Embryonic facial prominence (tissue), 1 donor: Measurements from ENCODE around the gene CCDC174.

Source experiments
- DNase-seq: peaks from one replicate; pipeline ENCODE4 v3.0.0-alpha.2; 2016; ENCODE audit errors: extremely low spot score

Gene CCDC174

DNA sequence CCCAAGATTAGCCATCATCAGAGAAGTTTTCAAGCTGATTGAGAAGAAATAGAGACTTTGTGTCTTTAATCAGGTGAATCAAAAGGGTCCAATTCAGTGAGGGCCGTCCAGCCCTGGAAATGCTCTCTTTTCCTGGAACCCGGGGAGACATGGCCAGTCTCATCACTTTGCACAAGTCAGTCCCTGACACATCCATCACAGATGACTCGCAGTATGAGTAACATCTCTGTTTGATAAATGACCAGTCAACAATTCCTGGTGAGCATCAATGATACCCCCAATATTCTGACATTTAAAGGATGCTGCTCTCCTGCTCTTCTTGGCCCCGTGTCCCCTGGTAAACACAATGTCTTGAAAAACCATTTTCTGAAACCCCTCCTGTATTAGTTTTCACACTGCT is 50.1 kb downstream of the CCDC174 start:
- DNase-seq: no peak

DNA sequence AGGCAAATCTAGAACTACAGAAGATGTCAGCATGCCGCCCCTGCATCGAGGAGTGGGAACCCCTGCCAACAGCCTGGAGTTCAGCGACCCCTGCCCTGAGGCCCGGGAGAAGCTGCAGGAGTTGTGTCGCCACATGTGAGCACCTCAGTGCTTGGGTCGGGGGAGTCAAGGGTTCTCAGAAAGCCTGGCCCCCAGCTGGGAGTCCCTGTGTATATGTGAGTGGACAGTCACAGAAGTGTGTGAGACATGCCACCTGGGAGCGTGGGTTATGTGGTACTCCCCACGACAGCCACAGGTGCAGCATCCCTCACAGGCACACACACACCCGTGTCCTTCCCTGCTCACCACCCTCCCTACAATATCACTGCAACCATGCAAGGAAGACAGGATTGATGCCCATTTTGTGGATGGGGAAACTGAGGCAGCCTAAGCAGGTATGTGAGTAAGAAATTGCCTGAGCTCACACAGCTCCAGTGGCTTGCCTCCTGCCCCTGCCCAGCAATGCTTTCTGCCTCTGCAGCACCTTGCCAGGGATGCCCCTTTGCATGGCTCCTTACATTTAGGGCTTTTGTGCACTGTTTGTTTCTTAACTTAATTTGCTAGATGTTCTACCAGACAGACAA is 51.7 kb downstream of the CCDC174 start:
- DNase-seq: no peak

DNA sequence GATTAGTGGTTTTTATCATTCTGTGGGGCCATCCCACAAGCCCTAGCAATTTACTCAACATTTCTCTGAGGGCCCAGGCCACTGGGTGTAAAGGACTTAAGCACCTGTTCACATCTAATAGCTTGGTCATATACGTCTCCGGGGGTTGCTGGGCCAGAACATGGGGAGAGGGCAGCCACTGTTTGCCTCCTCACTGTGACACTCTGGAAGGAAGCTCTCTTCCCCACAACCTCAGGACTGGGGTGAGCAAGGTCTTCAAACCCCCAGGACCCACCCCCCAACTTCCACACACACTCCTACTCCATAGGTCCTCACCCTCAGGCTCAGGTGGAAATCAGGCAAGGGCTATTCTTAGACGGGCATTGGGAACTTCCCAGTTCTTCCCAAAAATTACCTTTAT is 52.2 kb downstream of the CCDC174 start:
- DNase-seq: no peak

DNA sequence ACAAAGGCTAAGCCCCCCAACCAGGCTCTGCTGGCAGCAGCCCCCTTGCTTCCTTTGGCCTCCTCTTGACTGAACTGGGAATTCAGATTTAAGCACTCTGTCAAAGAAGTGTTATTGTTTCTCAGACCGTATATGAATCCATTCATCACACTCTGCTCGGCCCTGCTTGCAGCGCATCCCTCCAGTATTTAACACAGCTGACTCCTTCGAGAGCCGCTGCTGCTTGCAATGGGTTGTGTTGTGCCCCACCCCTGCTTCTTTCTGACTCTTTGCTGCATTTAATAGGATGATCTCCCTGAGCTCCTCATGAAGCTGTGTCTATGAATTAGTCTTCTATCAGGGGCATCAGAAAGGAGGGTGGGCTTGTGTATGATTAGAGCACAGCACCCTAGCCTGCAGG is 54.5 kb downstream of the CCDC174 start:
- no peak for DNase-seq

DNA sequence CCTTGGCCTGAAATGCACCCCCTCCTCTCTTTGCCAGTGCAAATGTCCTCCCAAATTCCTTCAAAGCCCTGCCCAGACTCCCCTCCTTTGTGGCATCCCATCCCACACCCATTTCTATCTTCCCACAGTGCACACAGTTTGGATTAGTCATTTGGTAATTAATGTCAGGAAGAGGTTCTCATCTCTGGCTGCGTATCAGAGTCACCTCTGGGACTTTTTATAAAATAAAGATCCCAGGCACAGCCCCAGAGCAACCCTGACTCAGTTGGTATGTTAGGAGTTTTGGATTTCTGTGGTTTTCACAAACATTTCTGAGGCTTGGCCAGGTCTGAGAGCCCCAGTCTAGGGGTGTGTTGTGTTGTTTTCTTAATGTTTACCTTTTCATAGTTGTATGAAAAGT is 65.0 kb downstream of the CCDC174 start:
- no peak for DNase-seq

DNA sequence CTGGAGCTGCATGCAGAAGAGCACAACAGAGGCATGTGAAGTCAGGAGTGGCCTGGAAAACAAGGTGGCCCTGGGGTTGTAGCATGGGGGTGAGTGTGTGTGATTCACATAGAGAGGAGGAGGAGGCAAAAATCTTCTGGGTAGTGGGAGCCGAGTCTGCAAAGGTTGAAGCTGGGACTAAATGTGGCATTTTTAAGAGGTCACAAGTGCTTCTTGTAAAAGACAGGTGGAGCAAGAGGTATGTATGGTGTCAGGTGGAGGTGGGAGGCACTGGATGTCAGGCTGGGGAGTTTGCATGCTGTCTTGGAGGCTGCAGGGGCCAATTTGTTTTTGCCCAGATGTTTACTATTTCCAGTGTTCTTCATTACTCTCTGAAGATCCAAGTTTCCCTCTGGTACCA is 65.7 kb downstream of the CCDC174 start:
- no peak for DNase-seq

DNA sequence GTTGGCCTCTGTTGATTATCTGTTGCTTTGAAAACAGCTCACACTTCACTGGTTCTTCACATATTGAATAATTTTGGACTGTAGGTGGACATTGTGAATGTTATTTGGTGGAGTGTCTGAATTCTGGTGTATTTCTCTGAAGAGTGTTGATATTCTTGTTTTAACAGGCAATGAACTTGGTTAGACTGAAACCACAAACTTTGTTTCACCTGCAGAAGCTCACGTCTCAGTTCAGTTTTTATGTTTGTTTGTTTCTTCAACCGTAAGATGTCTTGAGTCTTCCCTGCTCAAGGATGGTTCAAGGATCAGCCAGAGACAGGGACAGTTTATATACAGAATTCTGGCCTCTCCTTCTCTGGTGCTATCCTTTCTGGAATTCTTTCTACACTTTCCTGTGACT is 67.0 kb downstream of the CCDC174 start:
- DNase-seq: no peak

DNA sequence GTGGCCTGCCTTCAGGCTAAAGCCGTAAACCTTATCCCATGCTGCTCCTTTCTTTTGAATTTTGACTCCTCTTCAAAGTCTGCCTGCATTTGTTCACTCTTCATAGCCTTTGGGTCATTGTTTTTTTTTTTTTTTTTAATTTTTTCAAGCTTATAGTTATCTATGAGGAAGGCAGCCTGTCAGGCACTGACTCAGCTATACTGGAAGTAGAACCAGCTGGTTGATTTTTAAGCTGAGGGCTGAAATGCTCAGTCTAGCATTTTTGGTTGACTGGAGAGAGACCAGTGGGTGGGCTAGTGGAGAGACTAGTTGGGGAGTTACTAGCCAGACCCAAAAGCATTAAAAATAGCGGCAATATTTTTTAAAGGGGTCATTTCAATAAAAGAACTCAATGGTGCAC is 67.4 kb downstream of the CCDC174 start:
- no peak for DNase-seq

DNA sequence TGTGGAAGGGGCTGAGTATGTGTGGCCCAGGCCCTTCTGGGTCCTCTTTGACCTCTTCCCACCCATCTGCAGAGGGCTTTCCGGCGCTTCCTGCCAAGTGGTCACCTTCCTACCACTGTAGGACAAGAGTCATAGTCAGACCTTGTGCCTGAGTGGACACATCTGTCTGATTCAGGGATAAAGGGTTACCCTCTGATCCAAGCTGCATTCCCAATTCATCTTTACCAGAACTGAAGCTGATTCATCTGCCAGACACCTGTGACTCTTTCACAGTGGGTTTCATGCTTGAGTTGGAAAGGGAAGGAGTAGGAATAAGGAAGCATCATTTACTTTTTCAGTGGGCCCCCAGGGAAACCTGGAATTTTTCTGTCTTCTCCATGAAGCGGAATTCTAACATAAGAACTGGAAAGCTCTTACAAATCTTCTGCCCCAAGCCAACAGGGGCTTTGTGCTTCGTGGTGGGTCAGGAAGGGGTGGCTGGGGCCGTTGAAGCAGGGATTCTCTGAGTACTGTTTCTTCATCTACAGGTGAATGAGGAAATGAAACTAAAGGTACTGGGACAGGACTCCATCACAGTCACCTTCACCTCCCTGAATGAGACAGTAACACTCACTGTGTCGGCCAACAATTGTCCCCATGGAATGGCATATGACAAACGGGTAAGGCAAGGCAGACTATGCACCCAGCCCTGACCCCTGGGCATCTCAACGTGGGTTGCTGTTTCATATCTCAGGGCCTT is 69.7 kb downstream of the CCDC174 start:
- no peak for DNase-seq
